HUES48 (cell line): ENCODE data around the gene PARS2.

ENCODE experiments used
- H3K27ac ChIP-seq: one replicate; pipeline ENCODE4 v1.7.0; 2013; ENCODE audit warnings: low read depth, low read length, inconsistent platforms
- H3K27me3 ChIP-seq: 2 replicates; pipeline ENCODE4 v1.6.1; 2013; ENCODE audit warnings: mild to moderate bottlenecking, low read length; ENCODE audit not compliant: control insufficient read depth, insufficient read depth
- H3K36me3 ChIP-seq: 2 replicates; pipeline ENCODE4 v1.6.1; 2013; ENCODE audit warnings: low read length; ENCODE audit not compliant: control insufficient read depth, insufficient read depth
- H3K4me1 ChIP-seq: 2 replicates; pipeline ENCODE4 v1.6.1; 2013; ENCODE audit warnings: mild to moderate bottlenecking, low read length; ENCODE audit not compliant: control insufficient read depth, insufficient read depth
- H3K4me3 ChIP-seq: 2 replicates; pipeline ENCODE4 v1.5.1; 2013; ENCODE audit warnings: mild to moderate bottlenecking, low read depth, low read length
- H3K9ac ChIP-seq: 2 replicates; pipeline ENCODE4 v1.6.1; 2013; ENCODE audit warnings: mild to moderate bottlenecking, low read depth, low read length, moderate library complexity
- H3K9me3 ChIP-seq: 2 replicates; pipeline ENCODE4 v1.6.1; 2013; ENCODE audit warnings: low read length; ENCODE audit not compliant: control insufficient read depth, insufficient read depth

Gene PARS2

DNA sequence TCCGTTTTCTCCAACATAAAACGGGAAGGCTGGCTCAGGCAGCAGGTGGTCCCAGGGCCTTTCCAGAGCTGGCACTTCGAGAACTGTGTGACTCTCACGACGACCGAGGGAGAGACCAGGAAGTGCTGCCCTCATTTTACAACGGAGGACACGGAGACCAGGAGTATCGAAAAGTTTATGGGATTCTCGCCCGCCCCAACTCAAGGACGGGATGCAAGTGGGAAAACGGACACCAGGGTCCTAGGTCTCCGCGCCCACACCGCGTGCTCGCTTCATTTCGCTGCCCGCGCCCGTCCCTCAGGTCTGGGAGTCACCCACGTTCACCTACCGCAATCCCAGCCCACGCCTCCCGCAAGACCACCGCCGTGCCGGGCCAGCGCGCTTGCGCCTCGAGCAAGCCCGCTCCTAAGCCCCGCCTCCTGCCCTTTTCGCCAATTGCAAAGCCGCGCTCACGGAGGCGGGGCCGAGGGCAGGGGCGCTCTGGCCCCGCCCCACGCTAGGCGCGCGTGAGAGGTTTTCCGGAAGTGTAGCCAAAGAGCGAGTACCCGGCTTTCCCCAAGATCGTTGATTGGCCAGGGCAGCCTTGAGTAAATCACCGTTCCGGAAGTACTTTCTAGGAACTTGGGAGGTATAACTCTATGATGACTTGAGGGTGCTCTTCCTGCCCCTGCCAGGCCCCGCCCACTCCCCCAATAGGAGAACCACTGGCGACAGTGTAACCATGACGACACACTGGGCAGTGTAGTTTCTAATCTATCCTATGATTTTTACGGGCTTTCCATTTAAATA is at the start of gene PARS2:
Gene PARS2, minus strand, starts transcription at position 391 of the 789 bp plus-strand sequence. CDS start 5,362 bp downstream, outside the sequence.
- Histone ChIP-seq H3K9me3 (no peaks in the 10 kb centered on the region), H3K27me3 (no peaks in the 10 kb centered on the region), H3K4me3 (peak within 1 kb of the TSS; percentile 93), H3K27ac (peak within 1 kb of the TSS; percentile 65), H3K4me1 (peaks cover 2% of the 10 kb centered on the region; the same call in 1 of the 2 replicates), H3K9ac (peak within 1 kb of the TSS; percentile 86), H3K36me3 (no peaks in the 10 kb centered on the region)

GRCh38 chr1:54814126-54814498 is 49.8 kb upstream of the PARS2 start:
- Histone ChIP-seq H3K9me3 (no peaks in the 10 kb centered on the region), H3K27ac (peak overlapping the region; percentile 84), H3K4me3 (peak overlapping the region; percentile 16; the same call in 1 of the 2 replicates), H3K4me1 (peaks cover 26% of the 10 kb centered on the region), H3K27me3 (no peaks in the 10 kb centered on the region), H3K36me3 (no peaks in the 10 kb centered on the region), H3K9ac (no peak overlapping the region)

- Histone ChIP-seq H3K9me3 (no peaks in the 10 kb centered on the region), H3K27ac (peak overlapping the region; percentile 84), H3K4me1 (peaks cover 22% of the 10 kb centered on the region), H3K9ac (no peak overlapping the region), H3K4me3 (peak overlapping the region; percentile 16; the same call in 1 of the 2 replicates), H3K27me3 (no peaks in the 10 kb centered on the region), H3K36me3 (no peaks in the 10 kb centered on the region)
Measured at GRCh38 chr1:54813485-54814125, 49.3 kb upstream of the PARS2 start.

DNA sequence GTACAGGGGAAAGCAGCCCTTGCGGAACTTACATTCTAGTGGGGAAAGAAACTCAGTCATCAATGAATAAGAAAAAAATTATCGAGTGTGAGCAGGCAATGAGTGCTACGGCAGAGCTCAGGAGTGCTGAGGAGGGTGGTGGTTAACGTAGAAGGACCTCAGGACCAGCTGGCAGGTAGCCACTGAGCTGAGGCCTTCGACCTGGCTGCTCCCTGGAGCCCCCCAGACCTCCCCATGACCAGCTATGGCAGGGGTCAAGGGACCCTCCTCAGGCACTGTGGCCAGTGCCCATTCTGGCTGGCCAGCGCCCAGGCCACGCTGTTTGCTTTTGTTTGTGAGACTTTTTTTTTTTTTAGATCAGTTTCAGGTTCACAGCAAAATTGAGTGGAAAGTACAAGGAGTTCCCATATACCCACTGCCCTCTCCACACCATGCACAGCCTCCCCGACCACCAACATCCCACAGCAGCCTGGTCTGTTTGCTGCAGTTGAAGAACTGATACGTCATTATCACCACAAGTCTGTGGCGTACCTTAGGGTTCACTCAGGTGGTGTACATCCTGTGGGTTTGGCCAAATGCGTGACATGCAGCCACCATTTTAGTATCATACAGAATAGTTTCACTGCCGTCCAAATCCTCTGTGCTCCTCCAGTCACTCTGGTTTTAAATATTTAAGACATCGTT is 48.6 kb upstream of the PARS2 start:
- Histone ChIP-seq H3K9me3 (no peaks in the 10 kb centered on the region), H3K36me3 (no peaks in the 10 kb centered on the region), H3K27ac (peak overlapping the region; percentile 84), H3K27me3 (no peaks in the 10 kb centered on the region), H3K4me1 (peaks cover 22% of the 10 kb centered on the region), H3K9ac (no peak overlapping the region), H3K4me3 (no peak overlapping the region)

- no peak overlapping the region for H3K27ac ChIP-seq
- peaks cover 22% of the 10 kb centered on the region for H3K4me1 ChIP-seq
Measured at GRCh38 chr1:54811739-54812655, 47.7 kb upstream of the PARS2 start.

DNA sequence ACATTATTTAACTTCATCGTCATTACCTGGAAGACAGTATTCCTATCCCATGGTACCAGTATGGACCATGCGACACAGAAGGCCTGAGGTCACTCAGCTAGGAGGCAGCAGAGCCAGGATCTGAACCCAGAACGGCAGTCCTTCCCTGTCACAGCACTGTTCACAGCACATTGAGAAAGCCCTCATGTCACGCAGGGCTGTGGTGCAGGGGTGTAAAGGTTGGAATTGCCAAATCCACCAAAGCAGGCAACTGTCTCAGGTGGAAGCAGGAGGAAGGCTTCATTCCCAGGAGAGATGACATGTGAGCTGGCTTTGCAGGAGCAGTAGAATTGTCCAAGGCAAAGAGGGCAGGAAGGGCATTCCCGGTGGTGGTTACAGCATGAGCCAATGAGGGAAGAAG is 46.7 kb upstream of the PARS2 start:
- Histone ChIP-seq H3K27me3 (no peaks in the 10 kb centered on the region), H3K9me3 (no peaks in the 10 kb centered on the region), H3K4me1 (peaks cover 22% of the 10 kb centered on the region), H3K4me3 (no peak overlapping the region), H3K27ac (no peak overlapping the region), H3K9ac (no peak overlapping the region), H3K36me3 (no peaks in the 10 kb centered on the region)

More at GRCh38 chr1:54811739-54812655, 47.7 kb upstream of the PARS2 start:
- H3K36me3 ChIP-seq: no peaks in the 10 kb centered on the region
- no peak overlapping the region for H3K9ac ChIP-seq
- no peak overlapping the region for H3K4me3 ChIP-seq
- H3K27me3 ChIP-seq: no peaks in the 10 kb centered on the region
- H3K9me3 ChIP-seq: no peaks in the 10 kb centered on the region

DNA sequence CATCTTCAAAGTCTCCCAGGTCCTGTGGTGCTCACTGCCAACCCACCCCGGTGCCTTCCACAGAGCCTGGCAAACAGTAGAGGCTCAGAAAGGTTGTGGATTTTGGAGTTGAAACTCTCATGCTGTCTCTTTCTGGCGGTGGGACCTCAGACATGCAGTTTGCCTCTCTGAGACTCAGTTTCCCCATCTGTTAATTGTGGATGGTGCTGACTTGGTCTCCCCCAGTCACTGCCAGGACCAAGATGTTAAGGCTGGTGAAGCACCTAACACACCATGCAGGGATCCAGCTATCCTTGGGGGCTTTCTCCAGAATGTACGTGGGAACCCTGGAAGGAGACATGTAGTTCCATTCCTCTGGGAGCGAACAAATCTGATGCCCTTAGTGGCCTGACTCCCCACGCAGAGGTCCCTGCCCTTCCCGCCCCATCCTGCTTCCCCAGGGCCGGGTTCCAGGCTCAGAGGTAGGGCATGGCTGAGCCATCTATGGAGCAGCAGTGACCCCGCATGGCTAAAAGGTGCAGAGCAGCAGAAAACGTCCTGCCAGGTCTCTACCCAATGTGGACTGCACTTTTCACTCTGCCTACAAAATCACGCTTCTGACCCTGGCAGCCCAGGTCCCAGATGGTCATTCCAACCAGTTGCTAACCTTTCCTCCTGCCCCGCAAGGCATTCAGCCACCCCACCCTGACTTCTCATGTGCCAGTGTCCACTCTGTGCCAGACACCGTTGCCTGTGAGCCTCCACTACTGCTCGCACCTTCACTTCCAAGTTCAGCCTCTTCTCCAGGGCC is 46.0 kb upstream of the PARS2 start:
- no peak overlapping the region for H3K9ac ChIP-seq
- no peak overlapping the region for H3K4me3 ChIP-seq
- no peaks in the 10 kb centered on the region for H3K9me3 ChIP-seq
- no peak overlapping the region for H3K27ac ChIP-seq
- H3K4me1 ChIP-seq: peaks cover 22% of the 10 kb centered on the region
- H3K36me3 ChIP-seq: no peaks in the 10 kb centered on the region
- H3K27me3 ChIP-seq: no peaks in the 10 kb centered on the region

GRCh38 chr1:54809496-54810074 is 45.3 kb upstream of the PARS2 start:
- Histone ChIP-seq H3K9ac (no peak overlapping the region), H3K4me1 (peaks cover 21% of the 10 kb centered on the region), H3K4me3 (no peak overlapping the region), H3K27ac (no peak overlapping the region), H3K27me3 (no peaks in the 10 kb centered on the region), H3K36me3 (no peaks in the 10 kb centered on the region), H3K9me3 (no peaks in the 10 kb centered on the region)

DNA sequence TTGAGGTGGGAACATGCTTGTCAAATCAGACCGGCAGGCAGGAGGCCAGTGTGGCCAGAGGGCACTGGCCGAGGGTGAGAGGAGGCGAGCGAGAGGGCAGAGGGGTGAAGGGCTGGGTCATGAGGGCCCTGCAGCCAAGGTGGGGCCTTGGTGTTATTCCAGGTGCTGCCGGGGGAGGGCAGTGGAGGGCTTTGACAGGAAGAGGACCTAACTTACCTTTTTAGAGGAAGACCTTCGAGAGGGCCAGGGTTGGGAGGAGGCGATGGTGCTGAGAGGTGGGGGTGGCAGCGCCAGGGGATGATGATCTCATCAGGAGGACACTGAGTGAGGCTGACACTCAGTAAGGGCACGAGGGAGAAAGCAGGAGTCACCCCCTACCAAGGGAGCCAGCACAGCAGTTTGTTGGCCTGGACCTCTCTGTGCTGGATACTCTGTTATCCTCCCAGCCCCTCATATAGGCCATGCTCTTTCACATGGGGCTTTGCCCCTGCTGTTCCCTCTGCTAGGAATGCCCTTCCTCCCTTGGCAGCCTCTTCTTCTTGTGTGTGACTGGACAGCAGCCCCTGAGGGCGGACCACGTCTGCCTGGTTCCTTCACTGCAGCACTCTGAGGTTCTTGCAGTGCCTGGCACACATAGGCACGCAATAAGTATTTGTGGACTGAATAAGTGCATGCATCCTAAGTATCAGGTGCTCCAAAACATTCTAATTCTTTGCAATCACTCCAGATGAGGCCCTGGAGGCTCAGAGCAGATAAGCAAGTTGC is 44.3 kb upstream of the PARS2 start:
- H3K27me3 ChIP-seq: no peaks in the 10 kb centered on the region
- H3K4me3 ChIP-seq: no peak overlapping the region
- H3K9me3 ChIP-seq: no peaks in the 10 kb centered on the region
- no peak overlapping the region for H3K9ac ChIP-seq
- no peaks in the 10 kb centered on the region for H3K36me3 ChIP-seq
- H3K27ac ChIP-seq: no peak overlapping the region
- peaks cover 12% of the 10 kb centered on the region for H3K4me1 ChIP-seq
